Activated T-cell treated with anti-CD3 and anti-CD28 coated beads, Interleukin-2, amount 50 U/mL, for 4 hours (primary cell): Measurements from ENCODE around the gene CUL3. TPM values are rescaled to one million over a fixed set of nuclear protein-coding genes. Genes with fewer than 3 reads are reported as not detected.
A peak's percentile ranks its signal among the peaks of the same experiment; 100 is the strongest.

Experiments
- ATAC-seq, 2 donors: fragments of 200-7000 bp; cut with Tn5 transposase; one replicate each; pipeline ENCODE4 v1.10.0; 2021
- DNase-seq: peaks from one replicate; pipeline ENCODE4 v3.0.0-alpha.2; 2020
- H3K27me3 Mint-ChIP-seq: one replicate; pipeline ENCODE4 v1.8.0; 2021; ENCODE audit warnings: low read depth, mixed read lengths
- H3K36me3 Mint-ChIP-seq: one replicate; pipeline ENCODE4 v1.8.0; 2022; ENCODE audit warnings: mixed read lengths; ENCODE audit not compliant: insufficient read depth
- H3K4me1 Mint-ChIP-seq: one replicate; pipeline ENCODE4 v1.8.0; 2021; ENCODE audit warnings: low read depth, mixed read lengths
- H3K4me3 Mint-ChIP-seq: one replicate; pipeline ENCODE4 v1.8.0; 2021; ENCODE audit warnings: mild to moderate bottlenecking, moderate library complexity, mixed read lengths
- H3K9me3 Mint-ChIP-seq: one replicate; pipeline ENCODE4 v1.8.0; 2021; ENCODE audit warnings: mixed read lengths
- total RNA-seq, 3 donors: library from RNA; stranded (reverse); gene quantifications; one replicate each; pipeline ENCODE4 v1.2.1, GENCODE V29; 2021

CUL3 gene
- total RNA-seq, 3 donors from 2014 or later = 83.4 to 88.8 (median 85.2) TPM

DNA sequence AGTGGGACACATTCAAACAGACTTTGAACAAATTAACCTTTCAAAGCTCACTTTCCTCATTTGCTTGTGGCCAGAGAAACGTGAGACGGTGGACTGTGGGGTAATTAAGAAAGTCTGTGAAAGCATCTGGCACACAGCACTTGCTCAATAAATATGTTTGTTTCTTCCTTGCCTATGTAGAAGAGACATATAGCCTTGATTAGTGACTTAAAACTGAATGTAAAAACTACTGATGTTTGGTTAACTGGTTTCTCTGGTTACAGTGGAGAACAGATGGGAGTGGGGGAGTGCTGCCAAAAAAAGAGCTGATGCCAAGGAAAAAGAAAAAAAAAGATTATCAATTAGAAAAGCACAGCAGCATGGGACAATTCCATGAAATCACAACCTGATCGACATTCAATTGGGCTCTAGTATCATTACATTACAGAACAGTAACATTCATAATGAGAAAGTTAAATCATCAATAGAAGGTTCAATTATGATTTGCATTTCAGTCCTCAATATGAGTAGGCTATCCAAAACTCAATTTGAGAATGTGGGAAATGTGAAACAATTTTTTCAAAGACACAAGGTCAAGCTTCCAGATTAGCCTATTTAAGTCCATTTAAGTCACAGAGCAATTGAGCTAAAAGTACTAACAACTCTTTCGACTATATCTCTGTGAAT, 14.7 kb downstream of the CUL3 start:
- ATAC-seq (peak; percentile 43 to 47), DNase-seq (no peak)
- Mint-ChIP-seq H3K4me3 (no peak overlapping the region), H3K27me3 (no peaks in the 10 kb centered on the region), H3K36me3 (peaks cover 24% of the 10 kb centered on the region), H3K4me1 (peaks cover 83% of the 10 kb centered on the region), H3K9me3 (peaks cover 9% of the 10 kb centered on the region)

DNA sequence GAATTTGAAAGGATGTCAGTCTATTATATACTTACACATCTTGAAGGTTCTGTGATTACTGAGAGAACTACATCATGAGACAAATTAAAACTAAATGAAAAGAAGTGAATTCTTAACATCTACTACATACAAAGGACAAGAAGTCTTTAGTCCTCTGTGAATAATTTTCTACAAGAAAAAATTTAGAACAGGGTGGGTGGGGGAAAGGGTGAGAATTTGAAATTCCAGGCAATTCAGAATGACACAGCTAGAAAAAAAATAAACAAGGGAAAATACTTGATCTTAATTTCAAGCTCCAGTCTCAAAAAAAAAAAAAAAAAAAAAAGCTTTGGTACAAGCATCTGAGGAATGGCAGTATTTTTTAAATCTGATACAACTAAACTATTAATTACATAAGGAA, 15.5 kb downstream of the CUL3 start:
- ATAC-seq (no peak), DNase-seq (no peak)
- Mint-ChIP-seq H3K4me3 (no peak overlapping the region), H3K4me1 (peaks cover 83% of the 10 kb centered on the region), H3K27me3 (no peaks in the 10 kb centered on the region), H3K9me3 (peaks cover 9% of the 10 kb centered on the region), H3K36me3 (peaks cover 30% of the 10 kb centered on the region)

- Mint-ChIP-seq H3K27me3 (no peaks in the 10 kb centered on the region), H3K9me3 (peaks cover 9% of the 10 kb centered on the region), H3K4me1 (peaks cover 52% of the 10 kb centered on the region), H3K36me3 (peaks cover 32% of the 10 kb centered on the region), H3K4me3 (no peak overlapping the region)
- DNase-seq (no peak), ATAC-seq (no peak)
These were observed 19.6 kb downstream of the CUL3 start for GRCh38 chr2:224565452-224566035.

GRCh38 chr2:224563537-224563936, 21.6 kb downstream of the CUL3 start:
- no peak overlapping the region for H3K4me3 Mint-ChIP-seq
- peaks cover 28% of the 10 kb centered on the region for H3K36me3 Mint-ChIP-seq
- H3K9me3 Mint-ChIP-seq = peaks cover 9% of the 10 kb centered on the region
- no peak for DNase-seq
- peaks cover 40% of the 10 kb centered on the region for H3K4me1 Mint-ChIP-seq
- H3K27me3 Mint-ChIP-seq = no peaks in the 10 kb centered on the region
- no peak for ATAC-seq

DNA sequence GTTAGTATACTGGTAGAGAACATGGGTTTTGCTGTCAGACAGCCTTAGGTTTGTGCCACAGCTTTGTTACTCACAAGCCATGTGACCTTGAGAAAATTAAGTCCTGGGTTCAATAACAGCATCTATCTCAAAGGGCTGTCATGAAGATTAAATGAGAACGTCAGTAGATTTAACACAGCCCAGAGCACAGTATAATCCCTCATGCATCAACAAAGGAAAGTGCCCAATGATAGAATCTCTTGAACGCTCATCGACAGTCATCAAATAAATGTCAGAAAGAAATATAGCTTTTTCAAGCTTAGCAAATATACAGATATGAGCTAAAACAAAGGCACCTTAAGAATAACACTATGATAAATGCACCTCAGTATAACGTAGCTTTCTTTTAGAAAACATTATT, 22.3 kb downstream of the CUL3 start:
- Mint-ChIP-seq H3K9me3 (peaks cover 6% of the 10 kb centered on the region), H3K27me3 (no peaks in the 10 kb centered on the region), H3K4me3 (no peak overlapping the region), H3K4me1 (peaks cover 42% of the 10 kb centered on the region), H3K36me3 (peaks cover 30% of the 10 kb centered on the region)
- ATAC-seq = no peak
- no peak for DNase-seq

GRCh38 chr2:224561234-224562005, 23.7 kb downstream of the CUL3 start:
- Mint-ChIP-seq H3K4me3 (no peak overlapping the region), H3K9me3 (no peaks in the 10 kb centered on the region), H3K4me1 (peaks cover 35% of the 10 kb centered on the region), H3K36me3 (peaks cover 24% of the 10 kb centered on the region), H3K27me3 (no peaks in the 10 kb centered on the region)
- ATAC-seq (peak; percentile 85), DNase-seq (no peak)

DNA sequence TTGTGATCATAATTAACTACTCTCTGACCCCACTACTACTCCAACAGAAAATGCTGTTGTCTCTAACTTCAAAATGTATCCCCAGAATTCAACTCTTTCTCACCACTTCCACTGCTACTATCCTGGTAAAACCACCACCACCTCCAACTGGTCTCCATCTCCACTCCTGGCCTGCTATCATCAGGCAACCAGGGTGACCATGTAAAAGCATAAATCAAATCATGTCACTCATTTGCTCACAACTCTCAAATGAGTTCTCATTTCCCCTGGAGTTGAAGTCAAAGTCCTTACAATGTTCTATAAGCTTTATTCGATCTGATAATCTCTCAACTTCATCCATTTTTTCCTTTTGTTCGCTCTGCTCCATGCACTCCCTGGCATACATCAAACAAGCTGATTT, 24.6 kb downstream of the CUL3 start:
- H3K4me3 Mint-ChIP-seq = no peak overlapping the region
- H3K4me1 Mint-ChIP-seq = peaks cover 35% of the 10 kb centered on the region
- no peaks in the 10 kb centered on the region for H3K27me3 Mint-ChIP-seq
- H3K9me3 Mint-ChIP-seq = no peaks in the 10 kb centered on the region
- peaks cover 22% of the 10 kb centered on the region for H3K36me3 Mint-ChIP-seq
- ATAC-seq = no peak
- DNase-seq = no peak

GRCh38 chr2:224557610-224558009, 27.6 kb downstream of the CUL3 start:
- Mint-ChIP-seq H3K9me3 (no peaks in the 10 kb centered on the region), H3K36me3 (peaks cover 29% of the 10 kb centered on the region), H3K27me3 (no peaks in the 10 kb centered on the region), H3K4me1 (peaks cover 38% of the 10 kb centered on the region), H3K4me3 (no peak overlapping the region)
- DNase-seq (no peak), ATAC-seq (no peak)

GRCh38 chr2:224556381-224556780, 28.8 kb downstream of the CUL3 start:
- ATAC-seq (no peak), DNase-seq (no peak)
- Mint-ChIP-seq H3K4me3 (no peak overlapping the region), H3K27me3 (no peaks in the 10 kb centered on the region), H3K36me3 (peaks cover 34% of the 10 kb centered on the region), H3K9me3 (no peaks in the 10 kb centered on the region), H3K4me1 (peaks cover 42% of the 10 kb centered on the region)

GRCh38 chr2:224555823-224556366, 29.3 kb downstream of the CUL3 start:
- Mint-ChIP-seq H3K36me3 (peaks cover 35% of the 10 kb centered on the region), H3K27me3 (no peaks in the 10 kb centered on the region), H3K4me3 (no peak overlapping the region), H3K4me1 (peaks cover 43% of the 10 kb centered on the region), H3K9me3 (no peaks in the 10 kb centered on the region)
- ATAC-seq (peak in 1 of 2 donors; percentile 30), DNase-seq (no peak)

DNA sequence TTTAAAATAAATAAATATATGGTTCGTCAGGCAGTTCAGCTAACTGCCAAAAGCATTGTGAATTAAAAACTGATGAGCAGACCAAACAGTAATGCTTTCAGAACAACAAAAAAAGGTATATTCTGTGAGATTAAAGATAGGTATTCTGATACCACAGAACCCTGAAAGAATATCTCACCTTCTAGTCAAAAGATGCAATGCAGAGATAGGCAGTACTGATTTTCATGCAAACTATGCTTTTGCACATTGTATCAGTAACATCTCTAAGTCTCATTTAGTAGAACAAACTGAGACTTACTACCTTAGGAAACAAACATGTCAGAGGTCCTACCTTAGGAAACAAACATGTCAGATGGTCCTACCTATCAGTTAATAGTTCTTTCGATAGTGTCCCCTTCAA, 32.4 kb downstream of the CUL3 start:
- ATAC-seq = no peak
- Mint-ChIP-seq H3K4me1 (peaks cover 46% of the 10 kb centered on the region), H3K4me3 (no peak overlapping the region), H3K36me3 (peaks cover 44% of the 10 kb centered on the region), H3K27me3 (no peaks in the 10 kb centered on the region), H3K9me3 (no peaks in the 10 kb centered on the region)
- no peak for DNase-seq

- H3K36me3 Mint-ChIP-seq = peaks cover 49% of the 10 kb centered on the region
- ATAC-seq = no peak
These were observed 33.5 kb downstream of the CUL3 start for GRCh38 chr2:224551693-224552092.

GRCh38 chr2:224546926-224547325, 38.2 kb downstream of the CUL3 start:
- Mint-ChIP-seq H3K36me3 (peaks cover 37% of the 10 kb centered on the region), H3K27me3 (no peaks in the 10 kb centered on the region), H3K9me3 (no peaks in the 10 kb centered on the region), H3K4me3 (no peak overlapping the region), H3K4me1 (peaks cover 48% of the 10 kb centered on the region)
- no peak for DNase-seq
- no peak for ATAC-seq

More at GRCh38 chr2:224551693-224552092, 33.5 kb downstream of the CUL3 start:
- Mint-ChIP-seq H3K4me1 (peaks cover 51% of the 10 kb centered on the region), H3K9me3 (no peaks in the 10 kb centered on the region), H3K4me3 (no peak overlapping the region), H3K27me3 (no peaks in the 10 kb centered on the region)
- DNase-seq = no peak

DNA sequence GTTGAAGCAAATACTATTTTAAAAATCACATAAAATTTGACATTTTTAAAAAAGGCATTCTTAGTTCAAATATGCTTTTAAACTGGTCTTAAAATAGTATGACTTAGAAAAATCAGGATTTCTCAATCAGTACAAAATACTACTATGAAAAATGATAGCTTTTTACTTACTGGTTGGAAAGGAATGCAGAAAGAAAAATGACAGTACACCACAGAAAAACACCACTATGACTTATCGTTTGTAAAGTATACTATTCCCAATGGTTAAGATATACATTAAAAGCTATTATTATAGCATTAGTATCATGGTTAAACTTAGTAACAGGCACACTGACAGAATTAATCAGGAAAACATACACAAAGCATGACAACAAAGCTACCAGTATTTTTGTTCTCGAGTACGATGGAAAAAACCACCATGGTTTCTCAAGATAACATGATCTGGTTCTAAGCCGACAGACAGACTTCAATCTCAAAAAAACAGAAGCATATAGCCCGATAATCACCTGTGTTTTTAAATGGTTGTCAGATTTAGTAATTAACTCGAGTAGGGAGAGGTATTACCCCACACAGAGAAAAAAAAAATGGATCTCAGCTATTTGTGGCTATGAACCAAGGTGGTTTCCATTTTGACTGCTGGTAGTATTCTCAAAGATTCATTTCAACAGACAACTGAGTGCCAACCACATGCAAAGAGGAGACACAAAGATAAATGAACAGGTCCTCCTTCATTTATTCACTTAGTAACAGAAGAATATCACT, 39.1 kb downstream of the CUL3 start:
- H3K4me1 Mint-ChIP-seq = peaks cover 56% of the 10 kb centered on the region
- ATAC-seq = no peak
- no peaks in the 10 kb centered on the region for H3K9me3 Mint-ChIP-seq
- H3K27me3 Mint-ChIP-seq = no peaks in the 10 kb centered on the region
- H3K36me3 Mint-ChIP-seq = peaks cover 40% of the 10 kb centered on the region
- no peak overlapping the region for H3K4me3 Mint-ChIP-seq
- no peak for DNase-seq
